Vagina (tissue), 2 donors: Measurements from ENCODE around the gene CATSPERD. TPM values are rescaled to one million over a fixed set of nuclear protein-coding genes. Genes with fewer than 3 reads are reported as not detected.

Experiments
- DNase-seq, 2 donors: peaks; one replicate each; pipeline ENCODE4 v3.0.0-alpha.2; 2017; ENCODE audit errors: extremely low spot score in 2 of 2
- H3K27ac ChIP-seq: fragments of 200-600 bp; sonication (generic); one replicate; pipeline ENCODE4 v1.5.1; 2019
- H3K27me3 ChIP-seq: fragments of 200-600 bp; sonication (generic); one replicate; pipeline ENCODE4 v1.5.1; 2019
- H3K36me3 ChIP-seq, 2 donors: fragments of 200-600 bp; sonication (generic); one replicate each; pipeline ENCODE4 v1.5.1; 2017 to 2019
- H3K4me1 ChIP-seq: fragments of 200-600 bp; sonication (generic); one replicate; pipeline ENCODE4 v1.5.1; 2019
- H3K4me3 ChIP-seq, 2 donors: fragments of 200-600 bp; sonication (generic); 1 replicate in 1 of 2; 2 replicates in 1 of 2; pipeline ENCODE4 v1.5.1; 2016 to 2019
- H3K9me3 ChIP-seq: fragments of 200-600 bp; sonication (generic); one replicate; pipeline ENCODE4 v1.5.1; 2019
- CTCF ChIP-seq, 3 experiments: fragments of 450-650 bp in 2 of 3; fragments of 200-600 bp in 1 of 3; sonication (generic) in 1 of 3; IDR thresholded peaks; one replicate each; pipeline ENCODE4 v1.5.1; 2017 to 2019; ENCODE audit warnings: antibody characterized with exemption in 3 of 3, mild to moderate bottlenecking in 2 of 3, moderate library complexity in 2 of 3
- POLR2A ChIP-seq, 2 donors: fragments of 450-650 bp; IDR thresholded peaks; one replicate each; pipeline ENCODE4 v1.6.1; 2017; ENCODE audit warnings: antibody characterized with exemption in 2 of 2, mild to moderate bottlenecking in 2 of 2, moderate library complexity in 2 of 2
- POLR2AphosphoS5 ChIP-seq, 2 donors: sonication (generic); formaldehyde crosslinking; IDR thresholded peaks; one replicate each; pipeline ENCODE4 v1.9.0; 2017; ENCODE audit warnings: antibody characterized with exemption in 2 of 2, mild to moderate bottlenecking in 2 of 2, low read depth in 1 of 2; ENCODE audit not compliant: insufficient read depth in 1 of 2
- intact Hi-C: fragments of 100-400 bp; cut with DNase I; formaldehyde crosslinking; loops from one replicate; pipeline ENCODE4 v1.15.1; 2023
- total RNA-seq: library from RNA; depleted of rRNA; stranded (reverse); fragments of >200 nt; gene quantifications from one replicate; pipeline ENCODE4 v1.2.3, GENCODE V29; 2016

CATSPERD gene
- total RNA-seq, 1 donor from 2014 or later = not detected

GRCh38 chr19:5678071-5678718 lies 42.2 kb upstream of the CATSPERD start:
- H3K4me3 ChIP-seq = no peak overlapping the region
- no peak for TF ChIP-seq CTCF (IDR thresholded peaks at IDR 0.05)
- TF ChIP-seq POLR2AphosphoS5 (IDR thresholded peaks at IDR 0.05; ENCODE audit: insufficient read depth in 1 of 2, low read depth in 1 of 2) = no peak
- TF ChIP-seq POLR2A (IDR thresholded peaks at IDR 0.05) = no peak
- H3K36me3 ChIP-seq = no peaks in the 10 kb centered on the region
- H3K9me3 ChIP-seq = no peaks in the 10 kb centered on the region
- no peak for DNase-seq
- intact Hi-C loops = no loop called here
- H3K4me1 ChIP-seq = peaks cover 21% of the 10 kb centered on the region
- H3K27ac ChIP-seq = no peak overlapping the region
- H3K27me3 ChIP-seq = no peaks in the 10 kb centered on the region

GRCh38 chr19:5679289-5680083 lies 41.0 kb upstream of the CATSPERD start:
- no peak for DNase-seq
- no peaks in the 10 kb centered on the region for H3K27me3 ChIP-seq
- H3K4me1 ChIP-seq = peaks cover 21% of the 10 kb centered on the region
- no peaks in the 10 kb centered on the region for H3K9me3 ChIP-seq
- TF ChIP-seq POLR2AphosphoS5 (IDR thresholded peaks at IDR 0.05; ENCODE audit: insufficient read depth in 1 of 2, low read depth in 1 of 2) (no peak), CTCF (IDR thresholded peaks at IDR 0.05) (no peak), POLR2A (IDR thresholded peaks at IDR 0.05) (no peak)
- peak overlapping the region; percentile 90 for H3K27ac ChIP-seq
- H3K36me3 ChIP-seq = no peaks in the 10 kb centered on the region
- intact Hi-C loops = no loop called here
- peak overlapping the region; percentile 85 to 96 for H3K4me3 ChIP-seq

- intact Hi-C loops = no loop called here
- peak overlapping the region; percentile 90 for H3K27ac ChIP-seq
- DNase-seq = no peak
- H3K36me3 ChIP-seq = no peaks in the 10 kb centered on the region
- H3K27me3 ChIP-seq = no peaks in the 10 kb centered on the region
- no peaks in the 10 kb centered on the region for H3K9me3 ChIP-seq
- peak overlapping the region; percentile 85 to 96 for H3K4me3 ChIP-seq
- TF ChIP-seq POLR2A (IDR thresholded peaks at IDR 0.05) (no peak), POLR2AphosphoS5 (IDR thresholded peaks at IDR 0.05; ENCODE audit: insufficient read depth in 1 of 2, low read depth in 1 of 2) (no peak), CTCF (IDR thresholded peaks at IDR 0.05) (peak in 1 of 3 experiments; percentile 5)
- H3K4me1 ChIP-seq = peaks cover 21% of the 10 kb centered on the region
Measured at GRCh38 chr19:5680084-5680436, 40.4 kb upstream of the CATSPERD start.

GRCh38 chr19:5680437-5681368 lies 39.7 kb upstream of the CATSPERD start, which contains the start of the genes HSD11B1L and MICOS13:
Gene HSD11B1L, plus strand, starts transcription at chr19:5681027. Its CDS starts 3,806 bp downstream, at chr19:5684833.
Gene MICOS13, minus strand, starts transcription at chr19:5680516. Its CDS starts 30 bp downstream, at chr19:5680486.
- peak; percentile 97 to 99 for DNase-seq
- H3K36me3 ChIP-seq = no peaks in the 10 kb centered on the region
- peak within 1 kb of the TSS; percentile 85 to 96 for H3K4me3 ChIP-seq
- H3K9me3 ChIP-seq = no peaks in the 10 kb centered on the region
- H3K27me3 ChIP-seq = no peaks in the 10 kb centered on the region
- TF ChIP-seq POLR2A (IDR thresholded peaks at IDR 0.05) (no peak), CTCF (IDR thresholded peaks at IDR 0.05) (no peak), POLR2AphosphoS5 (IDR thresholded peaks at IDR 0.05; ENCODE audit: insufficient read depth in 1 of 2, low read depth in 1 of 2) (peak; percentile 90 to 99)
- H3K4me1 ChIP-seq = peaks cover 21% of the 10 kb centered on the region
- intact Hi-C loops = no loop called here
- H3K27ac ChIP-seq = peak within 1 kb of the TSS; percentile 90
